ENCODE data around the gene SEMA3C.

Gene SEMA3C

GRCh38 chr7:80835251-80835650 is 83.6 kb downstream of the SEMA3C start:
- ATAC-seq: peak; percentile 51
- TF ChIP-seq ISL1 (CRISPR knock-in tag; IDR thresholded peaks at IDR 0.05): peak; percentile 93
- no peak for TF ChIP-seq GLIS3 (CRISPR knock-in tag; IDR thresholded peaks at IDR 0.05)

GRCh38 chr7:80833289-80834268 is 85.3 kb downstream of the SEMA3C start:
- ATAC-seq: peak; percentile 46

More at GRCh38 chr7:80833289-80834268, 85.3 kb downstream of the SEMA3C start:
- TF ChIP-seq ARNTL (CRISPR knock-in tag; IDR thresholded peaks at IDR 0.05; ENCODE audit: borderline replicate concordance, low read depth): no peak
- peak; percentile 40; the same call in 1 of the 2 replicates for TF ChIP-seq POU6F1 (CRISPR knock-in tag; IDR thresholded peaks at IDR 0.05; ENCODE audit: borderline replicate concordance, low read depth)
- peak; percentile 56; the same call in 1 of the 2 replicates for TF ChIP-seq ESRRG (CRISPR knock-in tag; IDR thresholded peaks at IDR 0.05)
- TF ChIP-seq RARB (CRISPR knock-in tag; IDR thresholded peaks at IDR 0.05): no peak
- TF ChIP-seq ZNF565 (CRISPR knock-in tag; conservative IDR thresholded peaks at IDR 0.05; ENCODE audit: low read depth): no peak
- TF ChIP-seq CSDC2 (CRISPR knock-in tag; IDR thresholded peaks at IDR 0.05): 0 out of 2 replicates have a peak, but pooled peaks have one; percentile 80
- peak; percentile 11; the same call in 1 of the 2 replicates for TF ChIP-seq TCF4 (CRISPR knock-in tag; IDR thresholded peaks at IDR 0.05; ENCODE audit: borderline replicate concordance)
- no peak for TF ChIP-seq TOX (CRISPR knock-in tag; IDR thresholded peaks at IDR 0.05; ENCODE audit: borderline replicate concordance)
- 0 out of 2 replicates have a peak, but pooled peaks have one; percentile 50 for TF ChIP-seq ZFP3 (CRISPR knock-in tag; IDR thresholded peaks at IDR 0.05)
- 0 out of 2 replicates have a peak, but pooled peaks have one; percentile 47 for TF ChIP-seq TSHZ2 (CRISPR knock-in tag; IDR thresholded peaks at IDR 0.05)
- peak; percentile 24; the same call in 1 of the 2 replicates for TF ChIP-seq ZFP30 (CRISPR knock-in tag; IDR thresholded peaks at IDR 0.05)
- peak; percentile 92; the same call in 1 of the 2 replicates for TF ChIP-seq SNAI2 (CRISPR knock-in tag; IDR thresholded peaks at IDR 0.05)
- no peak for TF ChIP-seq GLIS3 (CRISPR knock-in tag; IDR thresholded peaks at IDR 0.05)
- no peak for TF ChIP-seq ZNF70 (CRISPR knock-in tag; IDR thresholded peaks at IDR 0.05)
- TF ChIP-seq OSR1 (CRISPR knock-in tag; IDR thresholded peaks at IDR 0.05): no peak
- no peak for TF ChIP-seq ZNF8 (CRISPR knock-in tag; IDR thresholded peaks at IDR 0.05)
- TF ChIP-seq ZC3H10 (CRISPR knock-in tag; IDR thresholded peaks at IDR 0.05): no peak
- peak; percentile 96 for TF ChIP-seq ISL1 (CRISPR knock-in tag; IDR thresholded peaks at IDR 0.05)
- peak; percentile 9; the same call in 1 of the 2 replicates for TF ChIP-seq PATZ1 (CRISPR knock-in tag; IDR thresholded peaks at IDR 0.05; ENCODE audit: borderline replicate concordance)
- TF ChIP-seq BACH2 (CRISPR knock-in tag; IDR thresholded peaks at IDR 0.05; ENCODE audit: borderline replicate concordance): no peak
- no peak for TF ChIP-seq CSRNP3 (CRISPR knock-in tag; IDR thresholded peaks at IDR 0.05)
- TF ChIP-seq CREB5 (CRISPR knock-in tag; IDR thresholded peaks at IDR 0.05; ENCODE audit: low read depth): peak; percentile 94
- TF ChIP-seq PPARA (CRISPR knock-in tag; IDR thresholded peaks at IDR 0.05; ENCODE audit: borderline replicate concordance): no peak

Data from SK-N-SH treated with all-trans-retinoic acid at 6 μM for 48 hours (cell line).